Calu3 (cell line): ENCODE results near the gene MAMDC4. TPM values are rescaled to one million over a fixed set of nuclear protein-coding genes. Genes with fewer than 3 reads are reported as not detected.
"Not testable (repeated sequence)": the region's sequence is repeated elsewhere in the genome, so short reads cannot be mapped to it uniquely, and the experiment has no call there.

ENCODE experiments used
- BruUV-seq: library from RNA; stranded (reverse); fragments of 400-500 nt; replicated peaks from 2 replicates; lab custom pipeline; 2021; lab: Mats Ljungman, UMichigan
- CTCF ChIA-PET: fragments of 300-600 bp; sonication (Branson Sonifier 250); formaldehyde crosslinking; loops from one replicate; lab custom pipeline; 2022; ENCODE audit warnings: antibody characterized with exemption; lab: Charles Lee
- DNase-seq: peaks from one replicate; pipeline ENCODE4 v3.0.0; 2022
- H3K27ac Mint-ChIP-seq: one replicate; pipeline ENCODE4 v1.8.0; 2022; ENCODE audit warnings: mixed read lengths; ENCODE audit not compliant: unreplicated experiment
- H3K27me3 Mint-ChIP-seq: one replicate; pipeline ENCODE4 v1.8.0; 2022; ENCODE audit warnings: mixed read lengths; ENCODE audit not compliant: unreplicated experiment
- H3K36me3 Mint-ChIP-seq: one replicate; pipeline ENCODE4 v1.8.0; 2022; ENCODE audit warnings: mild to moderate bottlenecking, moderate library complexity, mixed read lengths; ENCODE audit not compliant: insufficient read depth, unreplicated experiment
- H3K4me1 Mint-ChIP-seq: one replicate; pipeline ENCODE4 v1.8.0; 2022; ENCODE audit warnings: mild to moderate bottlenecking, low read depth, mixed read lengths; ENCODE audit not compliant: unreplicated experiment
- H3K4me3 Mint-ChIP-seq: one replicate; pipeline ENCODE4 v1.8.0; 2022; ENCODE audit warnings: mild to moderate bottlenecking, low read depth, moderate library complexity, mixed read lengths; ENCODE audit not compliant: unreplicated experiment
- H3K9me3 Mint-ChIP-seq: one replicate; pipeline ENCODE4 v1.8.0; 2022; ENCODE audit warnings: low read depth, mixed read lengths; ENCODE audit not compliant: unreplicated experiment
- intact Hi-C: fragments of 100-400 bp; cut with micrococcal nuclease; formaldehyde crosslinking; loops from one replicate; pipeline ENCODE4 v1.10.0; 2022; ENCODE audit not compliant: unreplicated experiment
- total RNA-seq: library from RNA; stranded (reverse); gene quantifications from 2 replicates; pipeline ENCODE4 v1.2.3, GENCODE V29; 2022
- TF ChIP-seq, protein P1 (sequence below): fragments of 200-600 bp; IDR thresholded peaks from one replicate; pipeline ENCODE4 v1.8.0; 2022; ENCODE audit warnings: antibody characterized with exemption; ENCODE audit not compliant: unreplicated experiment

Gene MAMDC4
- total RNA-seq, 1 experiment from 2014 or later, result 3.6 TPM

DNA sequence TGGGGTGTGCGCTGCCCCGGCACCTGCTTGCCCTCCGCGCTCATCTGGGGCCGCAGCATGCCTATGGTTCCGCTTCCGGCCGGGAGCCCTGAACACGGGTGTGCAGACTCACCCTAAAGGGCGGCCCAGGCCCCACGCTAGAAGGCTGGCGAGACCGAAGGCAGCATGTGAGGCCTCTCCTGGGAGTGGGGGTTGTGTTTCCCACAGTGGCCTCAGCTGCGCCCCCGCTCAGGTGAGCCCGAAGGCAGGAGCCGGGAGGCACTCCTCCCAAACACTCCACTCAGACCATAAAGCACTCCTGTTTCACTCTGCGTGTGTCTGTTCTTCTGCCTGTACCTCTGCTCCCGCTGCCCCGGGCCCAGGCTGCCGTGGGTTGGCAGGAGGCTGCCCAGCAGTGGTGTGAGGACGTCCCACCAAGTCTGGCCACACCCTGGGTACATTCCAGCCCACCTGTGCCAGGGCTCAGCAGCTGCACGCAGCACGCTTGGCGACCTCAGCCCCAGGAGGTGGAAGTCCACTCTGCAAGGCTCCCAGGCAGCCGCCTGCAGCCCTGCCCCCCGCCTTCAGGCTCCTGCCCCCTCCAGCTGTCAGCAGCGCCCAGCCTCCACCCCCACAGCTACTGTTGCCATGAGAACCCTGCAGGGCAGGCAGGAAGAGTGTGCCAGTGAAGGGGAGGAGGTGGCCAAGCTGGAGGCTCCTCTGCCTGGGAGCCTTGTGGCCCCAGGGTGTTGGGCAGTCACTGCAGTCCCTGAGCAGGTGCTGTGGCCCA, 11.1 kb upstream of the MAMDC4 start:
- DNase-seq, result peak; percentile 54
- intact Hi-C loops, result no loop called here
- TF ChIP-seq, protein P1, sequence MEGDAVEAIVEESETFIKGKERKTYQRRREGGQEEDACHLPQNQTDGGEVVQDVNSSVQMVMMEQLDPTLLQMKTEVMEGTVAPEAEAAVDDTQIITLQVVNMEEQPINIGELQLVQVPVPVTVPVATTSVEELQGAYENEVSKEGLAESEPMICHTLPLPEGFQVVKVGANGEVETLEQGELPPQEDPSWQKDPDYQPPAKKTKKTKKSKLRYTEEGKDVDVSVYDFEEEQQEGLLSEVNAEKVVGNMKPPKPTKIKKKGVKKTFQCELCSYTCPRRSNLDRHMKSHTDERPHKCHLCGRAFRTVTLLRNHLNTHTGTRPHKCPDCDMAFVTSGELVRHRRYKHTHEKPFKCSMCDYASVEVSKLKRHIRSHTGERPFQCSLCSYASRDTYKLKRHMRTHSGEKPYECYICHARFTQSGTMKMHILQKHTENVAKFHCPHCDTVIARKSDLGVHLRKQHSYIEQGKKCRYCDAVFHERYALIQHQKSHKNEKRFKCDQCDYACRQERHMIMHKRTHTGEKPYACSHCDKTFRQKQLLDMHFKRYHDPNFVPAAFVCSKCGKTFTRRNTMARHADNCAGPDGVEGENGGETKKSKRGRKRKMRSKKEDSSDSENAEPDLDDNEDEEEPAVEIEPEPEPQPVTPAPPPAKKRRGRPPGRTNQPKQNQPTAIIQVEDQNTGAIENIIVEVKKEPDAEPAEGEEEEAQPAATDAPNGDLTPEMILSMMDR, result no peak
- CTCF ChIA-PET, result interaction anchor here (1.2 kb wide), 1 partner anchor 50 kb away, joined by 3 read pairs; no protein-coding TSS in a partner anchor
- Mint-ChIP-seq H3K36me3 (peaks cover 25% of the 10 kb centered on the region), H3K4me3 (no peak overlapping the region), H3K27me3 (no peaks in the 10 kb centered on the region), H3K9me3 (no peaks in the 10 kb centered on the region), H3K4me1 (peaks cover 8% of the 10 kb centered on the region), H3K27ac (no peak overlapping the region)
- no TSS peak for BruUV-seq

DNA sequence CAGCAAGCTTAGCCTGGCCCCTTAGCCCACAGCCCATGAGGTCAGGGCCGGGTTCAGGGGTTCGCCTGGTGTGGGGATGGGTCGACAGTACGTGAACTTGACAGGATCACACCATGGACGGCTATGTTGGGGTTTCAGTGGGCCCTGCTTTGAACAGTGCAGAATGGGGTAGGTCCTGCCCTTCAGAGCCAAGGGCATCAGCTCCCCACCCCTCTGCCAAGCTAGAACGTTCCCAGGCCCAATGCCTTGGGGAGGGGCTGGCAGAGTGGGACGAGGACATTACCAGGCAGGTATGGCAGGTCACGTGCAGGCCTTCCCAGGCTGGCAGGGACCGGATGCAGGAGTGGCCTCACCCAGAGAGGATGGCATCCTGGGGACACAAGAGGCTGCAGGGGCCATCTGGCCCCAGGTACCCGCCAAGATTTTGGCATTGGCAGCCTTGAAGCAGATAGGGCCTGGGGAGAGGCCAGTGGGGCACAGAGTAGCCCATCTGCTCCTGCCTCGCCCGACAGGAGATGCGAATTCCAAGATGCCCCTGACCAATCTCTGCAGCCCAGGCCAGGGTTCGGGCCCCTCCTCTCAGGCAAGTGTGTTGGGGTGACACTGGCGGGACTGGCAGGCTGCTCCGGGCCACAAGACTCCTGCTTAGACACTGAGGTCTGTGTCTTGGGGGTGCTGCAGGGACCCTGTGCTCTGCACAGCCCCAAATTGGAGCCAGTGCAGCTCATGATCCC, 10.3 kb upstream of the MAMDC4 start:
- DNase-seq, BruUV-seq, H3K4me1 Mint-ChIP-seq, H3K27me3 Mint-ChIP-seq, H3K9me3 Mint-ChIP-seq, intact Hi-C loops: not testable (repeated sequence)
- CTCF ChIA-PET, result interaction anchor here (0.7 to 1.2 kb wide), 6 partner anchors 22 to 193 kb away, joined by 3 to 6 read pairs (median 4); no protein-coding TSS in a partner anchor
- peak overlapping the region; percentile 39 for H3K27ac Mint-ChIP-seq
- peak overlapping the region; percentile 71 for H3K4me3 Mint-ChIP-seq
- peaks cover 31% of the 10 kb centered on the region for H3K36me3 Mint-ChIP-seq

DNA sequence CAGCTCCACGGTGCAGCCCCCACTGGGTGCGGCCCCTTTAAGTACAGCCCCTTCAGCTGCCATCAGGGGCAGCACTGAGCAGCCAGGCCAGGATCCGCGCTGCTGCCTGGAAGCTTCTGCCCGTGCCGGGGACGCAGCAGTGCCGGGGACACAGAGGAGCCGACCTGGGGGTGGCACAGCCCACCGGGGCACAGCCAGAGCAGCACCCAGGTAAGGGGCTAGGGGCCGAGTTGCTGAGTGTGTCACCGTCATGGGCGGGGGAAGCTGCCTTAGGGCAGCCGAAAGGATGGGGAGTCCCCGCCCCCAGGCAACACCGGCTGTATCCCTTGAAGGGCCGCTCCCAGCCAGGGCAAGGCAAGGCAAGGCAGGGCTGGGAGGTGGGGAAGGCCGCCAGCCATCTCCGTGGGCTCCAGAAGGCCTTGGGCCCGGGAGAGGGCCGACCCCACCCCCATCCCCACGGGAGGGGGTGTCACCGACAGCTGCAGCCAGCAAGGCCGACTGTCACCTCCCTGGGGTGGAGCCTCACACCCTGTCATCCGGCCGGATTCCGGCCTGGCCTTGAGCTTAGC, 9.7 kb upstream of the MAMDC4 start, which contains the start of gene AJM1:
AJM1 (plus strand) TSS at position 99 of the 569 bp plus-strand sequence. CDS start 1,937 bp downstream, outside the sequence.
- intact Hi-C loops, result not testable (repeated sequence)
- DNase-seq, result peak; percentile 75

DNA sequence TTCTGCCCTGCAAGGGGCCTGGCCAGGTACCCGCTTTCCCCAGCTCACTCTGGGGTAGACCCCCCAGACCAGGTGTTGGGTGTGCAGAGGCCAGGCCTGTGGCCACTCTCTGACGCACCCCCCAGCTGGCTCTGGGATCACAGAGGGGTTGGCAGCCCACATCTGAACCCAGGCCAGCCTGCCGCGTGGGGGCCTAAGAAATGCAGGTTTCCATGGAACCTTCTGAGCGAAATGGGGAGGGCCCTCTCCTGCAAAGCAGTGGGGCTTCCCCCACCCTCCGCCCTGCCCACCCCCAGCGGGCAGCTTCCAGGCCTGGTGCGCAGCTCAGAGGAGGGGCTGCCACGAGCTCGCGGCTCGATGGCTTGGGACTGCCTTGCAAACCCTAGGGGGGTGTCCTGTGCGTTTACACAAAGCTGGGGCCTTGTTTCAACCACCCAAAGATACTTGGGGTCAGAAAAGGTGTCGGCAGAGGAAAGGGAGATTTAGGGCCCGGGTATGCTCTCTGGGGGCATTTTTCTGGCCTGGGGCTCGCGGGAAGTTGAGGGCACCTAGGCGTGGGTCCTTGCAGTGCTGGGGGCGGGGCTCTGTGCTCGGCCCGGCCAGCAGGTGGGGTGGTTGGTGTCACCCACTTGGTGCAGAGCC, 8.9 kb upstream of the MAMDC4 start:
- H3K27me3 Mint-ChIP-seq, DNase-seq, BruUV-seq, H3K9me3 Mint-ChIP-seq, H3K27ac Mint-ChIP-seq, intact Hi-C loops: not testable (repeated sequence)
- peaks cover 13% of the 10 kb centered on the region for H3K4me1 Mint-ChIP-seq
- CTCF ChIA-PET, result interaction anchor here (1.0 to 1.6 kb wide), 2 partner anchors 105 to 192 kb away, joined by 3 to 4 read pairs; no protein-coding TSS in a partner anchor
- H3K36me3 Mint-ChIP-seq, result peaks cover 46% of the 10 kb centered on the region
- H3K4me3 Mint-ChIP-seq, result peak overlapping the region; percentile 64

More for the DNA sequence above, 9.7 kb upstream of the MAMDC4 start, which contains the start of gene AJM1:
- not testable (repeated sequence) for H3K9me3 Mint-ChIP-seq, H3K4me1 Mint-ChIP-seq, H3K27me3 Mint-ChIP-seq, BruUV-seq
- CTCF ChIA-PET, result interaction anchor here (0.7 to 1.2 kb wide), 6 partner anchors 23 to 193 kb away, joined by 3 to 6 read pairs (median 4); no protein-coding TSS in a partner anchor
- H3K4me3 Mint-ChIP-seq, result peak within 1 kb of the TSS; percentile 71
- TF ChIP-seq, protein P1, result peak; percentile 87
- H3K36me3 Mint-ChIP-seq, result peaks cover 38% of the 10 kb centered on the region
- peak within 1 kb of the TSS; percentile 39 for H3K27ac Mint-ChIP-seq
